NT2/D1 (cell line): Measurements from ENCODE around the gene PCSK6.

Experiments used
- DNase-seq: peaks from one replicate; pipeline ENCODE4 v3.0.0-alpha.2; 2011; ENCODE audit warnings: low read depth, low spot score
- H3K27me3 ChIP-seq: 2 replicates; pipeline ENCODE4 v1.6.0; 2011; ENCODE audit warnings: mild to moderate bottlenecking; ENCODE audit not compliant: insufficient read length, insufficient read depth
- H3K36me3 ChIP-seq: 2 replicates; pipeline ENCODE4 v1.6.1; 2011; ENCODE audit warnings: mild to moderate bottlenecking, low read length, mixed read lengths; ENCODE audit not compliant: insufficient read depth, insufficient read length
- H3K4me1 ChIP-seq: 2 replicates; pipeline ENCODE4 v1.5.1; 2011; ENCODE audit not compliant: insufficient read depth, insufficient read length
- H3K4me3 ChIP-seq: 2 replicates; pipeline ENCODE4 v1.5.1; 2011; ENCODE audit warnings: low read depth; ENCODE audit not compliant: insufficient read length
- H3K9ac ChIP-seq: 2 replicates; pipeline ENCODE4 v1.6.0; 2011; ENCODE audit warnings: low read depth; ENCODE audit not compliant: insufficient read length
- H3K9me3 ChIP-seq: 2 replicates; pipeline ENCODE4 v1.5.1; 2011; ENCODE audit warnings: mild to moderate bottlenecking, low read length; ENCODE audit not compliant: insufficient read depth
- SUZ12 ChIP-seq: IDR thresholded peaks from 2 replicates; pipeline ENCODE4 v1.6.1; 2011; ENCODE audit not compliant: insufficient read length, insufficient read depth; ENCODE audit errors: extremely low read depth
- YY1 ChIP-seq: IDR thresholded peaks from 2 replicates; pipeline ENCODE4 v1.6.1; 2011; ENCODE audit not compliant: insufficient read length, insufficient read depth
- ZNF274 ChIP-seq: IDR thresholded peaks from 2 replicates; pipeline ENCODE4 v1.6.1; 2011; ENCODE audit warnings: mild to moderate bottlenecking, low read depth, low read length

The PCSK6 gene

DNA sequence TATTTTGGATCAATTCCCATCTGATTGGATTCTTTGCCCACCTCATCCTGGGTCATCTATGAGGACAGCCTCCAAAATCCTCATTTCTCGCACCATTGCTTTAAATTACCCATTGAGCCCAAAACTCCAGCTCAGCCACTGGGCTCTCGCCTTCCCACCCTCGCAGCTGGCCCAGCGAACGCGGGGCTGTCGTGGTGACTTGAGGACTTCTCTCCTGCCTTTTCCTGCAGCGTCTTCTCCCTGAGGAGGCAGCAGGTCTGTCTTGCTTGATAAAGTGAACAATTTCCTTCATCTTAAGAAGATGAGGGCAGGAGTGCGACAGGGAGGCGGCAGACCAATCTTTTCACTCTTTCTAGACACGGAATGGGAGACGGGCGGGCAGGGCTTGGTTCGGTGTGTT lies 161.5 kb downstream of the PCSK6 start:
- TF ChIP-seq SUZ12, result no peak
- no peak for TF ChIP-seq ZNF274
- no peak for DNase-seq
- Histone ChIP-seq H3K36me3 (peaks cover 17% of the 10 kb centered on the region), H3K9me3 (no peaks in the 10 kb centered on the region), H3K4me3 (no peak overlapping the region), H3K27me3 (no peaks in the 10 kb centered on the region), H3K9ac (no peak overlapping the region), H3K4me1 (peaks cover 2% of the 10 kb centered on the region)

DNA sequence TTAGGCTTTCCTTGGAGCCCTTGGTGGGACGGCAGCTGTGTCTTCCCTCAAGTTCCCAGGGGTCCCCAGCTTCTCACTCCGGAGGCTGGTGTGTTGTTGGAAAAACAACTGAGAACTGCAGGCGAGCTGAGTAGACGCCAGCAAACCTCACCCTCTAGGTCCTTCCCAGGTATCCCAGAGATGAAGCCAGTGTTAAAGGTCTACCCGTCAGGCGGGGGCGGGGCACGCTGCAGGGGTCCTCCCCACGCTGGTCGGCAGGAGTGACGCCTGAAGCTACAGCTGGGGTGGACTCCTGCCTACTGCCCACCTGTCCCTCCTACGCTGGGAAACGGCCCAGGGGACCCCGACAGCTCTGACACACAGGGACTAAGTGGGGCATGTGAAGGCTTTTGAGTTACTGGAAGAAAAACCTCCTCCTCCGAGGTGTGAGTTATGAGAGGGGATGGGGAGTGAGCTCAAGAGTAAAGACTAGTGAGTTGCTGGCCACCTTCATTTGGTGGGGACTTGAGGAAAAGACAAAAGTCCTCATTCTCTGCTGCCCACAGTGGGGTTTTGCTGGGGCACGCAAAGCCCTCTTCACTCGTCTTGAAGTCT lies 162.3 kb downstream of the PCSK6 start:
- no peak for DNase-seq
- Histone ChIP-seq H3K9ac (no peak overlapping the region), H3K9me3 (no peaks in the 10 kb centered on the region), H3K4me1 (peaks cover 2% of the 10 kb centered on the region), H3K27me3 (no peaks in the 10 kb centered on the region), H3K36me3 (peaks cover 17% of the 10 kb centered on the region), H3K4me3 (no peak overlapping the region)
- TF ChIP-seq ZNF274, result no peak
- no peak for TF ChIP-seq YY1
- TF ChIP-seq SUZ12, result no peak

DNA sequence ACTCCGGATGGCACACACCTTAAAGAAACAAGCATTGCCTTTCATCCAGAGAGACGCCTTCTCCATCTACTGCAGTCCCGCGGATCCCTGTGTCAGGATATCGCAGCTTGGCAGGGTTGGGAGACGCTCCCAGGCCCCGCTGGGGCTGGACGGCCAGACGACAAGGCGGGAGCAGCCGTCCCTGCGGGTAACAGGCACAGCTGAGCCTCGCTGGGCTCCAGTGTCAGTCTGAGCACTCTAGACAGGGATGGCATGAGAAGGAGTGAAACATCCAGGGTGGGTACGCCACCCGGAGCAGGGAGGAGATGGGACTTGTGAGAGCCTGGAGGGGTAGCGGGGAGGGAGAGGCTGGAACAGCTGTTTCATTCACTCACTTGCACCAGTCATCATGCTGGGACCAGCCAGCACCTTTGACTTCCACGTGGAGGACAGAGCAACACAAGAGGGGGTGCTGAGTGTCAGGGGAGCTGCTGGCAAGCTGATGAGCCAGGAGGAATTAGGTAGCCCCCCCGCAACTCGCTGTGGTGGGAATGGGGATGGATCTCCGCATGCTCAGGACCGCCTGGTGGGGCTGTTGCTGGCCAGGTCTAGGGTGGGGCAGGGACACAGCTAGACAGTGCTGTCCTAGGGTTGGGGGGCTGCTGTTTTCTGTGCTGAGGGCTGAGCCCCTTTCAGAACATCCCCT lies 162.9 kb downstream of the PCSK6 start:
- H3K27me3 ChIP-seq, result no peaks in the 10 kb centered on the region

GRCh38 chr15:101326026-101326315 lies 163.5 kb downstream of the PCSK6 start:
- TF ChIP-seq YY1 (no peak), SUZ12 (no peak), ZNF274 (no peak)
- Histone ChIP-seq H3K4me1 (peaks cover 2% of the 10 kb centered on the region), H3K36me3 (peaks cover 17% of the 10 kb centered on the region), H3K9ac (no peak overlapping the region), H3K4me3 (no peak overlapping the region), H3K9me3 (no peaks in the 10 kb centered on the region), H3K27me3 (no peaks in the 10 kb centered on the region)
- DNase-seq, result no peak

More for the DNA sequence above, 162.9 kb downstream of the PCSK6 start:
- Histone ChIP-seq H3K36me3 (peaks cover 17% of the 10 kb centered on the region), H3K4me1 (peaks cover 2% of the 10 kb centered on the region), H3K9me3 (no peaks in the 10 kb centered on the region), H3K9ac (no peak overlapping the region), H3K4me3 (no peak overlapping the region)
- DNase-seq, result no peak
- TF ChIP-seq YY1, result no peak
- no peak for TF ChIP-seq SUZ12
- TF ChIP-seq ZNF274, result no peak

DNA sequence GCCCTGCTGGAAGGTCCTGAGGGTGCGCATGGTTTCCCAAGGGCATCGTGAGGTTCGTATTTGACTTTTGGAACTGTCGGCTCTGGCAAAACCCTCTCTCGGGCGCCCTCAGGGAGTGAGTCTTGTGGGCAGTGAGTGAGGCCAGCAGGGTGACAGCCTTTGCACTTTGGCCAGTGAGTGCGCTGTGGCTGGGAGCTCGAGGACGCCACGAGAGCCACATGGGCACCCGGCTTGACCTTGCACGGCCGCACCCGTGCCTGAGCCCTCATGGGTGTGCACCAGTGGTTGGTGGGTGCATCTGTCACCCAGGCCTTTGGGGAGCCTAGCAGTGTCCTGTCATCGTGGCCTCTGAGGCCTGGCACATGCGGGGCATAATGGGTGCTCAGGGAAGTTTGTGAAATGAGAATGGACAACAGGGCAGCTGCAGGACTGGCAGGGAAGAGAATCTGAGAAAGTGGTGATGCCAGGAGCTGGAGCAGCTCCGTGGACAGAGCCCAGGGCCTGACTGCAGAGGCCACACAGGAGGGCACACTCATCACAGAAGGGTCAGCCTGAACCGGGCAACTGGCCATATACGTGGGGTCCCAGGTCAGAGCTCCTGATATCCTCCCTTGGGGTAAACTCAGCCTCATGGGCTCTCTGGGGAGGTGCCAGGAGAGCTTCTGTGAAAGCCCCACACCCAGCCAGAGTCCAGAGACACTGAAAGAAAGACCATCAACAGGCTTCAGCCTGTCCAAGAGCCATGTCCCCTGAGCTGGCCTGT lies 164.1 kb downstream of the PCSK6 start:
- Histone ChIP-seq H3K36me3 (peaks cover 17% of the 10 kb centered on the region), H3K9me3 (no peaks in the 10 kb centered on the region), H3K9ac (no peak overlapping the region), H3K4me1 (peaks cover 2% of the 10 kb centered on the region), H3K4me3 (no peak overlapping the region), H3K27me3 (no peaks in the 10 kb centered on the region)
- DNase-seq, result no peak
- no peak for TF ChIP-seq SUZ12
- no peak for TF ChIP-seq YY1
- no peak for TF ChIP-seq ZNF274

DNA sequence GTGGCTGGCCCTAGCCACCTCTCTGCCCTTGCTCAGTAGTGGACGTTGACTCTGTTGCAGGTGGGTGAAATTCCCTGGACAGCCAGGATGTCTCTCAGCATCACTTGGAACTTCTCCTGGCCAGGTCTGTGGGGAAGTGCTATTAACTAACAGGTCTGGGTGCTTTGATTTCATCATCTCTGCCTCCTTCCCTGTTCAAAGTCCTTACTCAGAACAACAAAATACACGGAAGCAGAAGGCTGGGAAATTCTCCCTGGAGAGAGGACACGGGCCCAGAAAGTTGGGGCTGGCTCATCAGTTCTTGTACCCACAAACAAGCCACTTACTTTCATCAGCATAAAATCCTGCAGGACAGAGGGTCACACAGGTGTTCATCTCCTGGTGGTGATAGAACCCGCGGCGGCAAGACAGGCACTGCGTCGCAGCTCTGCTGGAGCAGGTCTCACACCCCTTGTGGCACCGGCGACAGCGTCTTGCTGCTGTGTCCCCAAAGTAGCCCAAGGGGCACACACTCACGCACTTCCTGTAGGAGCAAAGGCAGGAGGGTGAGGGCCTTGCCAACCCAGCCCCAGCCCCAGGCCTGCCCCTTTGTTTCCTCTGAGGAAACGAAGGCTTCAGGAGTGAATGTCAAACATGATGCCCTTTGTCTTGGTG lies 164.9 kb downstream of the PCSK6 start:
- Histone ChIP-seq H3K4me3 (no peak overlapping the region), H3K36me3 (peaks cover 17% of the 10 kb centered on the region), H3K4me1 (peaks cover 2% of the 10 kb centered on the region), H3K9ac (no peak overlapping the region), H3K9me3 (no peaks in the 10 kb centered on the region), H3K27me3 (no peaks in the 10 kb centered on the region)
- TF ChIP-seq YY1 (no peak), ZNF274 (no peak), SUZ12 (no peak)
- DNase-seq, result no peak
